ENCODE results near the gene HS6ST1. TPM values are rescaled to one million over a fixed set of nuclear protein-coding genes. Genes with fewer than 3 reads are reported as not detected.

HS6ST1 gene
- total RNA-seq, 1 donor from 2014 or later: 31.1 TPM

- H3K9ac ChIP-seq: no peak overlapping the region
- Mint-ChIP-seq H3K27me3 (ENCODE audit: insufficient read depth, low read depth) (peaks cover 6% of the 10 kb centered on the region), H3K36me3 (peaks cover 11% of the 10 kb centered on the region), H3K9me3 (peaks cover 6% of the 10 kb centered on the region), H3K4me3 (peak overlapping the region; percentile 20), H3K27ac (peak overlapping the region; percentile 60), H3K4me1 (peaks cover 56% of the 10 kb centered on the region)
- no peaks in the 10 kb centered on the region for H3K36me3 ChIP-seq
- H3K27me3 ChIP-seq: no peaks in the 10 kb centered on the region
- no peak for DNase-seq (ENCODE audit: low spot score)
- H3K4me2 ChIP-seq: no peak overlapping the region
- H3K4me1 ChIP-seq: peaks cover 28% of the 10 kb centered on the region
- H3F3A ChIP-seq (ENCODE audit: low read depth): no peaks in the 10 kb centered on the region
- peaks cover 99% of the 10 kb centered on the region for H3K79me2 ChIP-seq (ENCODE audit: low read depth)
- no peak overlapping the region for H3K4me3 ChIP-seq
- TF ChIP-seq EZH2 (IDR thresholded peaks at IDR 0.05) (no peak), EZH2phosphoT487 (IDR thresholded peaks at IDR 0.05) (no peak), CTCF (IDR thresholded peaks at IDR 0.05) (no peak)
- no peak overlapping the region for H3K27ac ChIP-seq
- no peak overlapping the region for H2AFZ ChIP-seq (replicated peaks)
- no peaks in the 10 kb centered on the region for H3K9me3 ChIP-seq (ENCODE audit: low read depth)
- peaks cover 100% of the 10 kb centered on the region for H4K20me1 ChIP-seq (ENCODE audit: low read depth)
Measured at GRCh38 chr2:128303095-128303791, 15.4 kb downstream of the HS6ST1 start.

GRCh38 chr2:128302744-128303067, 16.0 kb downstream of the HS6ST1 start:
- no peak for DNase-seq (ENCODE audit: low spot score)
- H3F3A ChIP-seq (ENCODE audit: low read depth): no peaks in the 10 kb centered on the region
- no peaks in the 10 kb centered on the region for H3K9me3 ChIP-seq (ENCODE audit: low read depth)
- no peak overlapping the region for H3K4me2 ChIP-seq
- Mint-ChIP-seq H3K9me3 (peaks cover 6% of the 10 kb centered on the region), H3K27me3 (ENCODE audit: insufficient read depth, low read depth) (peaks cover 6% of the 10 kb centered on the region), H3K27ac (peak overlapping the region; percentile 60), H3K4me3 (peak overlapping the region; percentile 20), H3K4me1 (peaks cover 53% of the 10 kb centered on the region), H3K36me3 (peaks cover 10% of the 10 kb centered on the region)
- no peak overlapping the region for H3K9ac ChIP-seq
- H3K4me3 ChIP-seq: no peak overlapping the region
- TF ChIP-seq EZH2 (IDR thresholded peaks at IDR 0.05) (no peak), EZH2phosphoT487 (IDR thresholded peaks at IDR 0.05) (no peak), CTCF (IDR thresholded peaks at IDR 0.05) (no peak)
- H2AFZ ChIP-seq (replicated peaks): no peak overlapping the region
- no peaks in the 10 kb centered on the region for H3K36me3 ChIP-seq
- peaks cover 99% of the 10 kb centered on the region for H3K79me2 ChIP-seq (ENCODE audit: low read depth)
- H4K20me1 ChIP-seq (ENCODE audit: low read depth): peaks cover 100% of the 10 kb centered on the region
- H3K27me3 ChIP-seq: no peaks in the 10 kb centered on the region
- H3K4me1 ChIP-seq: peaks cover 28% of the 10 kb centered on the region
- no peak overlapping the region for H3K27ac ChIP-seq

GRCh38 chr2:128302011-128302743, 16.5 kb downstream of the HS6ST1 start:
- peaks cover 6% of the 10 kb centered on the region for H3K9me3 Mint-ChIP-seq
- Histone ChIP-seq H3F3A (ENCODE audit: low read depth) (no peaks in the 10 kb centered on the region), H4K20me1 (ENCODE audit: low read depth) (peaks cover 100% of the 10 kb centered on the region), H2AFZ (replicated peaks) (no peak overlapping the region), H3K79me2 (ENCODE audit: low read depth) (peaks cover 99% of the 10 kb centered on the region), H3K4me2 (no peak overlapping the region), H3K9me3 (ENCODE audit: low read depth) (no peaks in the 10 kb centered on the region), H3K4me1 (peaks cover 25% of the 10 kb centered on the region), H3K27me3 (no peaks in the 10 kb centered on the region), H3K27ac (no peak overlapping the region), H3K4me3 (no peak overlapping the region), H3K36me3 (no peaks in the 10 kb centered on the region), H3K9ac (no peak overlapping the region)
- H3K36me3 Mint-ChIP-seq: peaks cover 9% of the 10 kb centered on the region
- H3K27ac Mint-ChIP-seq: peak overlapping the region; percentile 33
- H3K4me1 Mint-ChIP-seq: peaks cover 47% of the 10 kb centered on the region
- no peak overlapping the region for H3K4me3 Mint-ChIP-seq
- DNase-seq (ENCODE audit: low spot score): no peak
- H3K27me3 Mint-ChIP-seq (ENCODE audit: insufficient read depth, low read depth): peaks cover 6% of the 10 kb centered on the region
- TF ChIP-seq EZH2phosphoT487 (IDR thresholded peaks at IDR 0.05): no peak
- TF ChIP-seq CTCF (IDR thresholded peaks at IDR 0.05): no peak
- no peak for TF ChIP-seq EZH2 (IDR thresholded peaks at IDR 0.05)

Data from neural progenitor cell (in vitro differentiated cells).